K562 (cell line): ENCODE results near the gene MKNK2.

Source experiments
- ATF6 ChIP-seq: sonication (generic); formaldehyde crosslinking; IDR thresholded peaks from 2 replicates; pipeline ENCODE4 v1.4.0; 2020; ENCODE audit warnings: mild to moderate bottlenecking, missing genetic modification reagents
- BACH1 ChIP-seq: fragments of 200-800 bp; sonication (Bioruptor generic); IDR thresholded peaks from 2 replicates; pipeline ENCODE4 v1.6.1; 2016; ENCODE audit warnings: missing genetic modification characterization, missing compliant biosample characterization
- MTA2 ChIP-seq: fragments of 450-650 bp; IDR thresholded peaks from 2 replicates; pipeline ENCODE4 v1.6.1; 2016; ENCODE audit warnings: low read depth
- MTA3 ChIP-seq: fragments of 450-650 bp; formaldehyde crosslinking; IDR thresholded peaks from 2 replicates; pipeline ENCODE4 v1.6.1; 2017; ENCODE audit warnings: mild to moderate bottlenecking, borderline replicate concordance
- NFE2 ChIP-seq: IDR thresholded peaks from 2 replicates; pipeline ENCODE4 v1.6.1; 2014; ENCODE audit warnings: antibody characterized with exemption, low read depth
- POLR2A ChIP-seq: fragments of 450-650 bp; conservative IDR thresholded peaks from 2 replicates; pipeline ENCODE4 v1.6.1; 2016

- no peak for TF ChIP-seq POLR2A
- TF ChIP-seq ATF6 (CRISPR knock-in tag) = no peak
- no peak for TF ChIP-seq MTA2
- TF ChIP-seq BACH1 (tag) = no peak
- no peak for TF ChIP-seq MTA3
- TF ChIP-seq NFE2 = no peak
These were observed 37.9 kb downstream of the MKNK2 start for GRCh38 chr19:2012941-2013682.
